ENCODE results near the gene TMEM202.

The TMEM202 gene

GRCh38 chr15:72420576-72420975, 22.5 kb downstream of the TMEM202 start:
- no peak overlapping the region for H3K4me3 ChIP-seq (ENCODE audit: low read depth, low read length, poor library complexity, severe bottlenecking)
- H3K27me3 ChIP-seq (ENCODE audit: insufficient read depth, low read length), result no peaks in the 10 kb centered on the region
- H3K9ac ChIP-seq (ENCODE audit: low read length), result no peak overlapping the region
- no peak overlapping the region for H2AFZ ChIP-seq (ENCODE audit: low read length)
- TF ChIP-seq EZH2 (IDR thresholded peaks at IDR 0.05; ENCODE audit: borderline replicate concordance, low read length) (no peak), CTCF (IDR thresholded peaks at IDR 0.05; ENCODE audit: low read length) (no peak)
- H3K9me2 ChIP-seq (ENCODE audit: low read depth, low read length), result no peaks in the 10 kb centered on the region
- H3K4me2 ChIP-seq (ENCODE audit: low read length), result no peak overlapping the region
- H3K4me1 ChIP-seq (ENCODE audit: insufficient read depth, low read length, severe bottlenecking), result no peaks in the 10 kb centered on the region
- H3K9me3 ChIP-seq (ENCODE audit: low read length), result no peaks in the 10 kb centered on the region
- no peaks in the 10 kb centered on the region for H3K36me3 ChIP-seq (ENCODE audit: insufficient read depth, low read length)
- H3F3A ChIP-seq (ENCODE audit: insufficient read depth, low read length), result no peaks in the 10 kb centered on the region
- H3K79me2 ChIP-seq (ENCODE audit: insufficient read depth, low read length), result no peaks in the 10 kb centered on the region
- no peaks in the 10 kb centered on the region for H4K20me1 ChIP-seq (ENCODE audit: insufficient read depth, low read length)
- no peak overlapping the region for H3K27ac ChIP-seq (ENCODE audit: low read depth, low read length, poor library complexity, severe bottlenecking)

DNA sequence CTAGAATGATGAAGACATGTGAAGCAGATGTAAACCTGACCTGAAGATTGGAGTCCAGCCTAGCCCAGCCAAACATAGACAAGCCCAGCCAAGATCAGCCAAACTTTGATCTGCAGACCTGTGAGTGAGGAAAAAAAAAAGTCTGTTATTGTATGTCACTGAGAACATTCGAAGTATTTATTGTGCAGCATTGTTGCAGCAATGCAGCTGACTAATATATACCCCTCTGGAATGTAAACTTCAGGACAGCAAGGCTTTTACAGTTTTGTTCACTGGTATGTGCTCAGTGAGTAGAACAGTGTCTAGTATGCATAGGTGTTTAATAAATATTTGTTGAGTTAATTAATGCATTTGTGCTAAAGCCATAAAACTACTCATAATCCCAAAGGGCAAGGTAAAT, 23.4 kb downstream of the TMEM202 start:
- H3K4me1 ChIP-seq (ENCODE audit: insufficient read depth, low read length, severe bottlenecking), result no peaks in the 10 kb centered on the region
- H3K27me3 ChIP-seq (ENCODE audit: insufficient read depth, low read length), result no peaks in the 10 kb centered on the region
- H3K9me3 ChIP-seq (ENCODE audit: low read length), result peaks cover 4% of the 10 kb centered on the region; the same call in 1 of the 2 replicates
- TF ChIP-seq CTCF (IDR thresholded peaks at IDR 0.05; ENCODE audit: low read length) (no peak), EZH2 (IDR thresholded peaks at IDR 0.05; ENCODE audit: borderline replicate concordance, low read length) (no peak)
- H3K79me2 ChIP-seq (ENCODE audit: insufficient read depth, low read length), result no peaks in the 10 kb centered on the region
- H2AFZ ChIP-seq (ENCODE audit: low read length), result no peak overlapping the region
- H3K4me2 ChIP-seq (ENCODE audit: low read length), result no peak overlapping the region
- H3K27ac ChIP-seq (ENCODE audit: low read depth, low read length, poor library complexity, severe bottlenecking), result no peak overlapping the region
- H3F3A ChIP-seq (ENCODE audit: insufficient read depth, low read length), result no peaks in the 10 kb centered on the region
- H3K9ac ChIP-seq (ENCODE audit: low read length), result no peak overlapping the region
- H3K36me3 ChIP-seq (ENCODE audit: insufficient read depth, low read length), result no peaks in the 10 kb centered on the region
- H3K9me2 ChIP-seq (ENCODE audit: low read depth, low read length), result no peaks in the 10 kb centered on the region
- H3K4me3 ChIP-seq (ENCODE audit: low read depth, low read length, poor library complexity, severe bottlenecking), result no peak overlapping the region
- no peaks in the 10 kb centered on the region for H4K20me1 ChIP-seq (ENCODE audit: insufficient read depth, low read length)

GRCh38 chr15:72423256-72423655, 25.2 kb downstream of the TMEM202 start:
- no peaks in the 10 kb centered on the region for H4K20me1 ChIP-seq (ENCODE audit: insufficient read depth, low read length)
- H3K4me1 ChIP-seq (ENCODE audit: insufficient read depth, low read length, severe bottlenecking), result no peaks in the 10 kb centered on the region
- no peaks in the 10 kb centered on the region for H3K36me3 ChIP-seq (ENCODE audit: insufficient read depth, low read length)
- no peaks in the 10 kb centered on the region for H3F3A ChIP-seq (ENCODE audit: insufficient read depth, low read length)
- H3K27ac ChIP-seq (ENCODE audit: low read depth, low read length, poor library complexity, severe bottlenecking), result no peak overlapping the region
- peaks cover 11% of the 10 kb centered on the region; the same call in 1 of the 2 replicates for H3K9me3 ChIP-seq (ENCODE audit: low read length)
- no peak for TF ChIP-seq EZH2 (IDR thresholded peaks at IDR 0.05; ENCODE audit: borderline replicate concordance, low read length)
- no peak for TF ChIP-seq CTCF (IDR thresholded peaks at IDR 0.05; ENCODE audit: low read length)
- H3K9ac ChIP-seq (ENCODE audit: low read length), result no peak overlapping the region
- H2AFZ ChIP-seq (ENCODE audit: low read length), result no peak overlapping the region
- H3K27me3 ChIP-seq (ENCODE audit: insufficient read depth, low read length), result no peaks in the 10 kb centered on the region
- no peak overlapping the region for H3K4me3 ChIP-seq (ENCODE audit: low read depth, low read length, poor library complexity, severe bottlenecking)
- no peaks in the 10 kb centered on the region for H3K9me2 ChIP-seq (ENCODE audit: low read depth, low read length)
- no peak overlapping the region for H3K4me2 ChIP-seq (ENCODE audit: low read length)
- no peaks in the 10 kb centered on the region for H3K79me2 ChIP-seq (ENCODE audit: insufficient read depth, low read length)

All from OCI-LY1 (cell line).